BE2C (cell line): ENCODE data around the gene LNX1.

Source experiments
- DNase-seq: peaks from one replicate; pipeline ENCODE4 v3.0.0-alpha.2; 2020
- H3K27me3 ChIP-seq: fragments of 250-450 bp; sonication (Bioruptor Pico); 2 replicates; pipeline ENCODE4 v1.5.1; 2020; ENCODE audit warnings: mild to moderate bottlenecking
- H3K36me3 ChIP-seq: fragments of 250-450 bp; sonication (Bioruptor Pico); 2 replicates; pipeline ENCODE4 v1.5.1; 2020; ENCODE audit warnings: mild to moderate bottlenecking
- H3K4me1 ChIP-seq: fragments of 250-450 bp; sonication (Bioruptor Pico); 2 replicates; pipeline ENCODE4 v1.5.1; 2020
- H3K4me3 ChIP-seq: 2 replicates; pipeline ENCODE4 v1.5.1; 2011; ENCODE audit warnings: low read depth, low read length
- H3K9me3 ChIP-seq: fragments of 250-450 bp; sonication (Bioruptor Pico); 2 replicates; pipeline ENCODE4 v1.5.1; 2020
- CTCF ChIP-seq: IDR thresholded peaks from 2 replicates; pipeline ENCODE4 v1.5.1; 2012; ENCODE audit warnings: mild to moderate bottlenecking, low read depth, low read length

The LNX1 gene

GRCh38 chr4:53498706-53499105 lies 92.6 kb downstream of the LNX1 start:
- no peaks in the 10 kb centered on the region for H3K4me1 ChIP-seq
- no peak overlapping the region for H3K4me3 ChIP-seq
- H3K36me3 ChIP-seq, result no peaks in the 10 kb centered on the region
- no peak for TF ChIP-seq CTCF
- no peaks in the 10 kb centered on the region for H3K27me3 ChIP-seq
- no peak for DNase-seq
- H3K9me3 ChIP-seq, result no peaks in the 10 kb centered on the region

GRCh38 chr4:53497487-53498244 lies 93.6 kb downstream of the LNX1 start:
- H3K4me3 ChIP-seq, result no peak overlapping the region
- no peaks in the 10 kb centered on the region for H3K9me3 ChIP-seq
- no peaks in the 10 kb centered on the region for H3K4me1 ChIP-seq
- DNase-seq, result no peak
- H3K36me3 ChIP-seq, result no peaks in the 10 kb centered on the region
- H3K27me3 ChIP-seq, result no peaks in the 10 kb centered on the region
- TF ChIP-seq CTCF, result no peak

- no peak for DNase-seq
- no peaks in the 10 kb centered on the region for H3K27me3 ChIP-seq
- no peaks in the 10 kb centered on the region; the same call in 1 of the 2 replicates for H3K4me1 ChIP-seq
- H3K4me3 ChIP-seq, result no peak overlapping the region
- no peak for TF ChIP-seq CTCF
- no peaks in the 10 kb centered on the region for H3K9me3 ChIP-seq
- no peaks in the 10 kb centered on the region for H3K36me3 ChIP-seq
Observed at GRCh38 chr4:53494851-53495250, 96.4 kb downstream of the LNX1 start.

- DNase-seq, result peak; percentile 19
- Histone ChIP-seq H3K9me3 (no peaks in the 10 kb centered on the region), H3K4me3 (no peak overlapping the region), H3K27me3 (no peaks in the 10 kb centered on the region), H3K36me3 (no peaks in the 10 kb centered on the region), H3K4me1 (peaks cover 11% of the 10 kb centered on the region)
- peak; percentile 80 for TF ChIP-seq CTCF
Observed at GRCh38 chr4:53490965-53491622, 100.2 kb downstream of the LNX1 start.

GRCh38 chr4:53490161-53490956 lies 100.9 kb downstream of the LNX1 start:
- Histone ChIP-seq H3K27me3 (no peaks in the 10 kb centered on the region), H3K9me3 (no peaks in the 10 kb centered on the region), H3K4me1 (peaks cover 11% of the 10 kb centered on the region), H3K4me3 (no peak overlapping the region), H3K36me3 (no peaks in the 10 kb centered on the region)
- DNase-seq, result no peak
- TF ChIP-seq CTCF, result no peak
